GM12891 (cell line): ENCODE data around the gene TECTB.

Experiments used
- DNase-seq: peaks from one replicate; pipeline ENCODE4 v3.0.0; 2011; ENCODE audit warnings: low spot score; ENCODE audit not compliant: insufficient read length
- FAIRE-seq: peaks from 2 replicates; lab custom pipeline; 2011; peaks lifted over from hg19 to GRCh38; lab: Jason Lieb, UNC
- PAX5 ChIP-seq: IDR thresholded peaks from 2 replicates; pipeline ENCODE4 v1.6.1; 2011; ENCODE audit warnings: low read length, moderate library complexity, mild to moderate bottlenecking; ENCODE audit not compliant: insufficient read depth, severe bottlenecking
- POLR2A ChIP-seq: IDR thresholded peaks from 2 replicates; pipeline ENCODE4 v1.6.1; 2011; ENCODE audit warnings: low read depth, low read length, control low read depth
- POLR2AphosphoS5 ChIP-seq: IDR thresholded peaks from 2 replicates; pipeline ENCODE4 v1.6.1; 2011; ENCODE audit warnings: low read depth, low read length, control low read depth
- POU2F2 ChIP-seq: IDR thresholded peaks from 2 replicates; pipeline ENCODE4 v1.6.1; 2011; ENCODE audit warnings: low read depth, mild to moderate bottlenecking, control low read depth, low read length, moderate library complexity
- SPI1 ChIP-seq: IDR thresholded peaks from 2 replicates; pipeline ENCODE4 v1.6.1; 2011; ENCODE audit warnings: low read depth, low read length, control low read depth
- TAF1 ChIP-seq: IDR thresholded peaks from 2 replicates; pipeline ENCODE4 v1.6.1; 2011; ENCODE audit warnings: low read depth, low read length, control low read depth

Gene TECTB

DNA sequence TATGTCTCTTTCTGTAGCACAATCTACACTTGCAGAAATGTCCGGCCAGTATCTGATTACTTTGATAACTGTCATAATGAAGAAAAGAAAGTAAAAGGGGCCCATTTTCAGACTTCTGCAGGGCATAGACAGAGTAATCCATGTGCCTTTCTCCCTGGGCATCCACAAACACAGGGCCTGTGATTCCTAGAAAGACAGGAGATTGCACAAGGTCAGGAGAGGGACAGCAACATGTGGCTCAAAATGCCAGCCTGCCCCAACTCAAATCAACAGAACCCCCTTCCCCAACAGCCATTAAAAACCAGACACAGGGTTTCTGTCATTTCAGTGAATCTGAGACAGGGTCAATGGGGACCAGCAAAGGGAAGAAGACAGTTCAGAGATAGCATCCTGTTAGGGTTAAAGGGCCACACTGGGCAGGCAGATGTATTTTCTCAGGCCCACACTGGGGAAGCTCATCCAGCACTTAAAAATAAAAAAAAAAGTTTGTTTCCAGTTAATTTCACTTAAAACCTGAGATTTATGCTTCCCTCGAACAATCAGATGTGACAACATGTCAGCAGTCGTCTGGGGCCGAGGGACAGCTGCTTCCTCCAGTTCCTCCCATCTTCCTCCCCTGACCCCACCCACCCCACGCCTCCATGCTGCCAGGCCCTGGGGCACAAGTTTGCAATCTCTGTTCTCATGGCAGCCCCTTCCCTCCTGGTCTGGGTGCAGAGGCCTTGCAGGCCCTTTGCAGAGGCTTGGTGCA, 60.0 kb downstream of the TECTB start:
- TF ChIP-seq POU2F2 (no peak), POLR2AphosphoS5 (no peak), SPI1 (no peak), POLR2A (no peak), PAX5 (no peak), TAF1 (no peak)
- FAIRE-seq (no peak), DNase-seq (no peak)

DNA sequence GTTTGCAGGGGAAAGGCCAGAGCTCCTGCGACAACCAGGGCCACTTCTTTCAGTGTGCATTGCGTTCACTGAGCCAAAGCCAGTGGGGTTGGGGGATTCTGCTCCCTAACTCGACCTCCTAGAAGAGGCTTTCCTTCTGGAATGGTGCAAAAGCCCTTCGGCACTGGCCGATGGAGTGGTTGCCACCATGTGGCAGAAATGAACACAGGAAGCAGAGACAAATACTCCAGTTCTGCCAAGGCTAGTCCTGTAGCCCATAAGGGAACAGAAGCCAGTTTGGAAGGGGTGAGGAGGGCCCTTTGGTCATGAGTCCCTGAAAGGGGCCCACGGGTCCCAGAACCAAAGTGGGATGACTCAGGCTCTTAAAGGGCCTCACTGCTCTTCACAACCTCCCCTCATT, 61.1 kb downstream of the TECTB start:
- FAIRE-seq: no peak
- no peak for TF ChIP-seq PAX5
- TF ChIP-seq POLR2A: no peak
- TF ChIP-seq POLR2AphosphoS5: no peak
- no peak for TF ChIP-seq POU2F2
- no peak for TF ChIP-seq TAF1
- no peak for TF ChIP-seq SPI1
- DNase-seq: no peak

DNA sequence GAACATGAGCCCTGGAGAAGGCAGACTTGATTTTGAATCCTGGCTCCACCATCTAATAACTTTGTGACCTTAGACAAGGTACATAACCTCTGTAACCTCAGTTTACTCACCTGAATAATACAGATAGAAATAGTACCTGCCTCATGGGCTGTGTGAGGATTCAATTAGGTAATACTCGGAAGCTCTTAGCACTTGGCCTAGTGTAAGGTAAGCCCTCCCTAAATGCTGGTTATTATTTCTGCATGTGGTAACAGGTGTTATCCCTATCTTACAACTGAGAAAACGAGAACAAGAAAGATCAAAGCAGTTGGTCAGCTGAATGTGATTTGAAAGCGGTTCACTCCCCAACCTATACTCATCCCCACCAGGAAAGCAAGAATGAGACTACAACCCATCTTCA, 62.0 kb downstream of the TECTB start:
- TF ChIP-seq POLR2A (no peak), SPI1 (no peak), PAX5 (no peak), TAF1 (no peak), POU2F2 (no peak), POLR2AphosphoS5 (no peak)
- FAIRE-seq: no peak
- no peak for DNase-seq

DNA sequence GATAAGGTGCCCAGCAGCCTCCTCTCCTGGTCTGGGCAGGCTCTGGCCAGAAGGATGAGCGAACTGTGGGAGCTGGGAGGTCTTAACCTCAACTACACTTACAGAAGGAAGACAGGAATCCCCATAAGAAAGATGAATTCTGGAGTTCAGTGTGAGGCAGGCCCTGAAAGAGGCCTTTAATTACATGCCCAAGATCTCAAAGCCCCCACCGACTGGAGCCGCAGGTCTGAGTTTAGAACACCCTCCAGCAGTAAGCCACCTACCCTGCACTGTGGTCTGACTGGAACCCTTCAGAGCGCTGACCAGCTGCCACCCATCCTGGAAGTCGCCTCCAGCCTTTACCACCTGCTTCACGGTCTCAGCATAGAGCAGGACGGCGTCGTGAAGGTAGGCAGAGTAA, 62.5 kb downstream of the TECTB start:
- TF ChIP-seq POU2F2: no peak
- no peak for TF ChIP-seq SPI1
- no peak for TF ChIP-seq POLR2AphosphoS5
- TF ChIP-seq POLR2A: no peak
- no peak for TF ChIP-seq TAF1
- TF ChIP-seq PAX5: no peak
- DNase-seq (no peak), FAIRE-seq (no peak)

DNA sequence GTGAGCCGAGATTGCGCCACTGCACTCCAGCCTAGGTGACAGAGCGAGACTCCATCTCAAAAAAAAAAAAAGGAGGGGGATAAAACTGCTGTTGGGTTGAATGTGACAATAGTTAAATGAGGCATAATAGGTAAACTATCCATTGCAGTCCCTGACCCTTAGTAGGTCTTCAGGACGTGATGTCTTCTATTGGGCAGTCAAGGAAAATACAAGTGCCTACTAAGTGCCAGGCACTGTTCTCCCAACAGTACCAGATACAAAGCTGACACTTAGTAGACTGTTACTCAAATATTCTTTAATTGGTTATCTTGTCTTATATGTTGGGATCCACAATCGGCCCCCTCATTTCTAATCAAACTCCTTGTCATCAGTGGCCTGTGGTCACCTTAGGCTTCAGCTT, 63.6 kb downstream of the TECTB start:
- no peak for TF ChIP-seq POU2F2
- no peak for TF ChIP-seq POLR2A
- TF ChIP-seq TAF1: no peak
- TF ChIP-seq POLR2AphosphoS5: no peak
- no peak for TF ChIP-seq PAX5
- no peak for TF ChIP-seq SPI1
- FAIRE-seq (no peak), DNase-seq (no peak)

DNA sequence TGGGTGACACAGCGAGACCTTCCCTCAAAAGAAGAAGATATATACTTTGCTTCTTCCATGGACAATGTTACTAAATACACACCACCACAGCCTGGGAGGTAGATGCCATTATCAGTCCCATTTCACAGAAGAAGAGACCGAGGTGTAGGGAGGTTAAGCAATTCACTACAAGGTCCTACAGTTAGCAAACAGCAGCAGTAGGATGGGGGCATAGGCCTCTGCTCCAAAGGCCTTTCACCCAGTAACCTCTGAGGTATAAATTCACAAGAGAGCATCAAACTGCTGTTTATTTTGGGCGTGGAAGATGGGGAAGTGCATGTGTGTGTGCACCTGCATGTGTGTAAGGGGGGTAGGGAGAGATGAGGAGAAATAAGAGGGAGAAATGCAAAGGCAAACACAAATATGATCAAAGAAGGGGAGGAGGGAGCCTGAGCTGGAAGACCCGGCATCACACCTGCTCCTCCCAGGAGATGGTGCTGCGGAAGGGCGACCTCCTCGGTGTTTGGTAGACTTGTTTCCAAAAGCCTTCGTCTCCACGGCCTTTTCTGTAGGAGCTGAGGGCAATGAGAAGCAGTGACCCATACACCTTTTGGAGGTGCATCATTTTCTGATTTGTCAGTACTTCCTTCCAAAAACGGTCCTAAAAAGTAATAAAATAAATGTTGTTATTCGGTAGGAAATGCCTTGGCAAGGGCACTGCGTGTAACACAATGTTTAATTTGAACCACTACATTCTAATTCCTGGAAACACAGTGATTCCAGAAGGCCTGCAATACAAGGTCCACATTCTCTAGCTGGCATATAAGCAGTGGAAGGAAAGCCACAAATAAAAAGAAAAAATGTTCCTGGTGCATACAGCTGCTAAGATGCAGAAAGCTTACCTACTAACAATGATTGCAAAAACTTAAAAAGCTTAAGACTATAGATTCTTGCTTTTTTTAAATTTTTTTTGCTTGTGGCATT, 64.8 kb downstream of the TECTB start:
- TF ChIP-seq POU2F2 (no peak), PAX5 (no peak), TAF1 (no peak), POLR2A (no peak), SPI1 (no peak), POLR2AphosphoS5 (no peak)
- FAIRE-seq: no peak
- no peak for DNase-seq

DNA sequence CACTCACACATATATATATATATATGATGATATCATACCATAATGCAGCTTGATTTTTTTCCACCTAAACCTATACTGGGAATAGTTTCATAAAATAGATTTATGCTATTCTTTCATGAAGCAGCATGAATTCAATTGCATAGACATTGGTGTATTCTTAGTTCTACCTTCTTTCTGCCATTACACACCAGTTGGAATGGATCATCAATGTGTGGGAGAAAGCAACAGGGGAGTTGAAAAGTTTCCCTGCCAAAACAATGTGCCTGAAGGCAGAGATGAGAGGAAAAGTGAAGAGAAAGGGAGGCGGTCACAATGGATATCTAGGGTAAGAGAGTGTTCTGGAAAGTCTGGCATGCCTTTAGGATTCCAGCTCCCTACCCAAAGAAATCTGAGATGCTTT, 65.6 kb downstream of the TECTB start:
- DNase-seq: no peak
- no peak for FAIRE-seq
- TF ChIP-seq PAX5 (no peak), TAF1 (no peak), POU2F2 (no peak), SPI1 (no peak), POLR2A (no peak), POLR2AphosphoS5 (no peak)

DNA sequence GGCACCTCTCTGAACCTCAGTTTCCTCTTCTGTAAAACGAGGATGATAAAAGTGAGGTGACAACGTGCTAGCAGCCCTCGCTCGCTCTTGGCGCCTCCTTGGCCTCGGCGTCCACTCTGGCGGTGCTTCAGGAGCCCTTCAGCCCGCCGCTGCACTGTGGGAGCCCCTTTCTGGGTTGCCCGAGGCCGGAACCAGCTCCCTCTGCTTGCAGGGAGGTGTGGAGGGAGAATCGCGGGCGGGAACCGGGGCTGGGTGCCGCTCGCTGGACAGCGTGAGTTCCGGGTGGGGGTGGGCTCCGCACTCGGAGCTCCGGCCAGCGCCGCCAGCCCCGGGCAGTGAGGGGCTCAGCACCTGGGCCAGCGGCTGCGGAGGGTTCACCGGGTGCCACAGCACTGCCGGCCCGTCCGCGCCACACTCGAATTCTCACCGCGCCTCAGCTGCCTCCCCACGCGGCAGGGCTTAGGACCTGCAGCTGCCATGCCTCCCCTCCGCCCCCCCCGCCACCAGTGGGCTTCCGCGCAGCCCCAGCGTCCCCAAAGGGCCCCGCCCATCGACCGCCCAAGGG, 66.4 kb downstream of the TECTB start:
- FAIRE-seq (no peak), DNase-seq (no peak)
- TF ChIP-seq TAF1 (no peak), PAX5 (no peak), SPI1 (no peak), POU2F2 (no peak), POLR2AphosphoS5 (no peak), POLR2A (no peak)

DNA sequence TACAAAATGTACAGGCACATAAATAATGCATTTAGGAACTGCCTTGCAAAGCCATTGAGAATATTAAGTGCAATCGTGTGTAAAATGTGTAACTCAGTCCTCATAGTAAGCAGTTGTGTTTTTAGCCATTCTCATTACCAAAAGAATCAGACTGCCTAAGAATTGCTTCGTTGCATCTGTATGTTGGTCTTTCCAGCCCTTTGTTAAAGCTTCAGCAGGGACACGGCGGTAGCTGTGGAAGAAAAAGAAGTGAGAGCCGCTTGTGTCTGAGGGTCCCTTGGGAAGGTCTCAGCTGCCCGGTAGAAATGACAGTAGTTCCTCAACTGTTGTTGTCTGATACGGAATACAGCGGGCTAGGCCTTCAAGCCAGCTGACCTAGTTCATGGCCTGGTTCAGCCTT, 67.9 kb downstream of the TECTB start:
- TF ChIP-seq POLR2AphosphoS5 (no peak), POU2F2 (no peak), SPI1 (no peak), POLR2A (no peak), TAF1 (no peak), PAX5 (no peak)
- FAIRE-seq: no peak
- DNase-seq: no peak

DNA sequence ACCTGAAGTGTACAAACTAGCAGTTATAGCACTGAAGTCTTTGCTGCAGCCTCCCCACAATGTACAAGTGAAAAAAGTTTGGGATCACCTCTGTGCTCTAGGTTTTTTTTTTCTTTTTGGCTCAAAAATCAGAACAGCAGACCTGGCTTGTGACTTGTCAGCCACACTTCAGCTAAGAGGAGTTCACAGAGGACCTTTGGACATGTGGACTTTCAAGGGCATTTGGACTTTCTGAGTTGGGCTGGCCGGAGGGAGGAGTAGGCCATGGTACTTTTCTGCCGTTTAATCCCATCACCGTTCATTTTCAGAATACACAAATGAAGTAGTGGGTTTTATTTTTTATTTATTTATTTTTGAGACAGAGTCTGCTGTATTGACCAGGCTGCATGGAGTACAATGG, 68.8 kb downstream of the TECTB start:
- FAIRE-seq (no peak), DNase-seq (no peak)
- no peak for TF ChIP-seq POU2F2
- TF ChIP-seq POLR2AphosphoS5: no peak
- TF ChIP-seq SPI1: no peak
- no peak for TF ChIP-seq PAX5
- TF ChIP-seq TAF1: no peak
- TF ChIP-seq POLR2A: no peak
